C4-2B (cell line): ENCODE results near the gene DRC3.

ENCODE experiments used
- CTCF ChIP-seq: fragments of 450-650 bp; conservative IDR thresholded peaks from 2 replicates; pipeline ENCODE4 v1.5.1; 2017; ENCODE audit warnings: mild to moderate bottlenecking
- ZFX ChIP-seq: fragments of 450-650 bp; IDR thresholded peaks from 2 replicates; pipeline ENCODE4 v1.6.1; 2017

GRCh38 chr17:18006495-18007239 is 34.0 kb downstream of the DRC3 start:
- TF ChIP-seq CTCF (no peak), ZFX (no peak)
